MM.1S (cell line): ENCODE results near the gene JAG2.

Experiments
- EZH2 ChIP-seq: fragments of 300-600 bp; sonication (generic); optimal IDR thresholded peaks from 2 replicates; pipeline ENCODE3; 2017; ENCODE audit warnings: low read depth, mild to moderate bottlenecking, antibody characterized with exemption, low read length, mixed read lengths
- TF ChIP-seq, protein P1 (sequence below): fragments of 300-600 bp; sonication (generic); IDR thresholded peaks from 2 replicates; pipeline ENCODE4 v1.5.1; 2016; ENCODE audit warnings: antibody characterized with exemption, low read length, mixed read lengths

DNA sequence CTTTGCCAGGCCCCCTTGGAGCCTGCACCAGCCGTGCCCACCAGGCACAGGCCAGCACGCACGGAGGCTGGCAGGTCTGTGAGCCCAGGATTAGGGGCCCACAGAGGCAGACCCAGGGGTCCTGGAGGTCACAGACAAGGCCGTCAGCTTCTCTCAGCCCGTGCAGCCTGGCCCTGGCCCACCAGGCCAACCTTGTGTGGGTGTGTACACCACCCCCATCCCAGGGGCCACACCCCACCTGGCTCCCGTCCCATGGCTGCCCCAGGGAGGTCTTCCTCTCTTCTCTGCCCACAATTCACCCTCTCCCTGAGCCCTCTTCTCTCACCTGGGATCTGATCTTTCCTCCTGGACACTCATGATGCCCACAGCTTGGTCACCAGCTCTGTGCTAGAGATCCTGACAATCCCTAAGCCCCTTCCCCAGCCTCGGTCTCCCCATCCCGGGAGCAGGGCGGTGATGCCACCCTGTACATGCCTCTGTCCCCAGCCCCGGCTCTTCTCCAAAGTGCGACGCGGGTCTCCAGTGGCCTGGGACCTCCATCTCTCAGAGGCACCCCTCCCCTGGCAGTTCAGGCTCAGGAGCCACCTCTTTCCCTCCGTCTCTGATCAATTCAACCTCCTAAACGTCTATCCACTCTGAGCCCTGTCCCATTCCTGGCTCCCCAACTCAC lies 72.2 kb downstream of the JAG2 start:
- no peak for TF ChIP-seq EZH2
- TF ChIP-seq, protein P1, sequence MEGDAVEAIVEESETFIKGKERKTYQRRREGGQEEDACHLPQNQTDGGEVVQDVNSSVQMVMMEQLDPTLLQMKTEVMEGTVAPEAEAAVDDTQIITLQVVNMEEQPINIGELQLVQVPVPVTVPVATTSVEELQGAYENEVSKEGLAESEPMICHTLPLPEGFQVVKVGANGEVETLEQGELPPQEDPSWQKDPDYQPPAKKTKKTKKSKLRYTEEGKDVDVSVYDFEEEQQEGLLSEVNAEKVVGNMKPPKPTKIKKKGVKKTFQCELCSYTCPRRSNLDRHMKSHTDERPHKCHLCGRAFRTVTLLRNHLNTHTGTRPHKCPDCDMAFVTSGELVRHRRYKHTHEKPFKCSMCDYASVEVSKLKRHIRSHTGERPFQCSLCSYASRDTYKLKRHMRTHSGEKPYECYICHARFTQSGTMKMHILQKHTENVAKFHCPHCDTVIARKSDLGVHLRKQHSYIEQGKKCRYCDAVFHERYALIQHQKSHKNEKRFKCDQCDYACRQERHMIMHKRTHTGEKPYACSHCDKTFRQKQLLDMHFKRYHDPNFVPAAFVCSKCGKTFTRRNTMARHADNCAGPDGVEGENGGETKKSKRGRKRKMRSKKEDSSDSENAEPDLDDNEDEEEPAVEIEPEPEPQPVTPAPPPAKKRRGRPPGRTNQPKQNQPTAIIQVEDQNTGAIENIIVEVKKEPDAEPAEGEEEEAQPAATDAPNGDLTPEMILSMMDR: no peak
